Measurements from ENCODE around the gene CYP39A1. TPM values are rescaled to one million over a fixed set of nuclear protein-coding genes. Genes with fewer than 3 reads are reported as not detected.

CYP39A1 gene
- total RNA-seq, 2 donors from 2014 or later: 4.3 to 4.4 TPM

DNA sequence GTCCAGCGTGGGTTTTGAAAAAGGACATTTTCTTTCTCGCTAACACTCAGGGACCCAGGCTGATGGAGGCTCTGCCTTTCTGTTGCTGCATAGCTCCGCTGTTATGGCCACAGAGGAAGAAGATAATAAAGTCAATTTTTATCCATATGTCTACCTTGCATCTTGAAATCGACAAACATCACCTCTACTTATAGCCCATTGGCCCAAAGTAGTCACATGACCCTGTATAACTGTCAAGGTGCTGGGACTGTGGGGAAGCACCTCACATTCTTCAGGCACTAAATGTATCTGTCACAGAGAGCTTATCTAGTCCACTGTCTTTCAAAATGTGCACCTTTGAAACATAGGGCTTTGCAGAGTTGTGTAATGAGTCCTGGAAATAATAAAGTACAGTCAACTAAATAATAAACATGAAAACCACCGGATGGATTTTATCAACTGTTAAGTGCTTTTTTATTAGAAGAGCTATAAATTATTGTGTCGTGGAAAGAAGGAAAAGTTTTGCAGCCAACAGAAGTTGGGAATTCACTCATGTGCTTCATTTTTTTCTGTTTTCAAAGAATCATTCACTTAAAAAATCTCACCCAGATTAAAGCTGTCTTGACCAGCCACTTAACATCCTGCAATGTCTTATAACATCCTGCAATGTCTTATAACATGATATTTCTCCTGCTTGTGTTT lies 113.7 kb downstream of the CYP39A1 start:
- H3K4me1 ChIP-seq: no peaks in the 10 kb centered on the region
- H3K9me3 ChIP-seq: no peaks in the 10 kb centered on the region
- no peak overlapping the region for H3K9ac ChIP-seq (ENCODE audit: low read depth in 2 of 2, low read length in 2 of 2)
- no peak for DNase-seq
- no peaks in the 10 kb centered on the region for H3K27me3 ChIP-seq
- no peaks in the 10 kb centered on the region for H3K36me3 ChIP-seq
- no peak overlapping the region for H3K4me3 ChIP-seq
- TF ChIP-seq, protein P1, sequence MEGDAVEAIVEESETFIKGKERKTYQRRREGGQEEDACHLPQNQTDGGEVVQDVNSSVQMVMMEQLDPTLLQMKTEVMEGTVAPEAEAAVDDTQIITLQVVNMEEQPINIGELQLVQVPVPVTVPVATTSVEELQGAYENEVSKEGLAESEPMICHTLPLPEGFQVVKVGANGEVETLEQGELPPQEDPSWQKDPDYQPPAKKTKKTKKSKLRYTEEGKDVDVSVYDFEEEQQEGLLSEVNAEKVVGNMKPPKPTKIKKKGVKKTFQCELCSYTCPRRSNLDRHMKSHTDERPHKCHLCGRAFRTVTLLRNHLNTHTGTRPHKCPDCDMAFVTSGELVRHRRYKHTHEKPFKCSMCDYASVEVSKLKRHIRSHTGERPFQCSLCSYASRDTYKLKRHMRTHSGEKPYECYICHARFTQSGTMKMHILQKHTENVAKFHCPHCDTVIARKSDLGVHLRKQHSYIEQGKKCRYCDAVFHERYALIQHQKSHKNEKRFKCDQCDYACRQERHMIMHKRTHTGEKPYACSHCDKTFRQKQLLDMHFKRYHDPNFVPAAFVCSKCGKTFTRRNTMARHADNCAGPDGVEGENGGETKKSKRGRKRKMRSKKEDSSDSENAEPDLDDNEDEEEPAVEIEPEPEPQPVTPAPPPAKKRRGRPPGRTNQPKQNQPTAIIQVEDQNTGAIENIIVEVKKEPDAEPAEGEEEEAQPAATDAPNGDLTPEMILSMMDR (IDR thresholded peaks at IDR 0.05): no peak
- no peak overlapping the region for H3K27ac ChIP-seq
- intact Hi-C loops (cut with DNase I): no loop called here

DNA sequence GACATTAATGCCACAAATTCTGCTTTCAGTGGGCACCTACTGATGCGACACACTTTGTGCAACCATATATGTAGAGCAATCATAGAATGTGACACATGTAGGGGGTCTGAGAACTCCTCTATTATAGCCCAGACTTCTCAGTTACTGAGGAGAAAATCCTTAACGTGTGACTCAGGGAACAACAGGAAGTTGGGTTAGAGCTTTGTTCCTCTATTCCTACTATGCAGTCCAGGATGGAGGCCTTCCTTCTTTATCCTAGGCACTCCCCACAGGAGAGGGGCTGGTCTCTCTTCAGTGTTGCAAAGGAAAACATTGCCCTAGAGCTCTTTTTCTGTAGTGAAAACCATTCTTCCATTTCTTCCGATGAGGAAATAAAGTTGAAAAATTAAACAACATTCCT lies 121.7 kb downstream of the CYP39A1 start:
- H3K9me3 ChIP-seq: no peaks in the 10 kb centered on the region
- no peak overlapping the region for H3K4me3 ChIP-seq
- no peaks in the 10 kb centered on the region for H3K4me1 ChIP-seq
- no peaks in the 10 kb centered on the region for H3K36me3 ChIP-seq
- no peaks in the 10 kb centered on the region for H3K27me3 ChIP-seq
- no peak for DNase-seq
- intact Hi-C loops (cut with DNase I): no loop called here
- H3K9ac ChIP-seq (ENCODE audit: low read depth in 2 of 2, low read length in 2 of 2): no peak overlapping the region
- no peak overlapping the region for H3K27ac ChIP-seq
- TF ChIP-seq, protein P1 (IDR thresholded peaks at IDR 0.05): no peak

DNA sequence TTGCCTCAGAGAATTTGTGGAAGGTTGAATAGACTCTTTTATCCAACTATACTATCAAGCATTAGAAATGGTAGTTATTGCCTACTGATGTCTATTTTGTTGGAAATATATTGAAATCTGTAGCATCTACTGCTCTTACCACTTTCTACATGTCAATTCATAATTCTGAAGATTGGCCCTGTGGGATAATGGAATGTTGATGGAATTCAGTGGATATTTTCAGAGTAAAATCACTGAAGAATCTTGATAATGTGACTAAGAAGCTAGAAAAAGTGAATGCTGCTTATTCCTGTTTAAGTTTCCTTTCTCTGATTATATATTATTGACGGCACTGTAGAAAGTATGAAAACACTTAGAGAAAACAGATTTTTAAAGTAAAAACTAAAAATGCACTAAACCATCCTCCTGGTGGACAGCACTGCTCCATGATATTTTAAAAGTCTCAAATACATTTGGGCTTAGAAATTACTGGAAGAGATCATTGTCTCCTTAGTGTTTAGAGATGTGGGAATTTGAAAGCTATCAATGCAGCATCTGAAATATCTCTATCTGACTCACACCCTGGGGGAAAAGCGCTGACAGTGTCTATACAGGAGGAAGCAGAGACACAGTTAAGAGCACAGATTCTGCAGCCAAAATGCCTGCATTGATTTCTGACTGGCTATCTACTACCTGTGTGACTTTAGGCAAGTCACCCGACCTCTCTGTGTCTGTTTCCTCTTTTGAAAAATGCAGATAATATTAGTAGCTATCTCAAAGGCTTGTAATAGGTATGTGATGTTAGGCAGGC lies 123.5 kb downstream of the CYP39A1 start:
- H3K4me3 ChIP-seq: no peak overlapping the region
- no peak overlapping the region for H3K9ac ChIP-seq (ENCODE audit: low read depth in 2 of 2, low read length in 2 of 2)
- H3K4me1 ChIP-seq: no peaks in the 10 kb centered on the region
- H3K9me3 ChIP-seq: no peaks in the 10 kb centered on the region
- H3K27ac ChIP-seq: no peak overlapping the region
- TF ChIP-seq, protein P1 (IDR thresholded peaks at IDR 0.05): no peak
- H3K27me3 ChIP-seq: no peaks in the 10 kb centered on the region
- H3K36me3 ChIP-seq: no peaks in the 10 kb centered on the region
- intact Hi-C loops (cut with DNase I): no loop called here
- DNase-seq: no peak

DNA sequence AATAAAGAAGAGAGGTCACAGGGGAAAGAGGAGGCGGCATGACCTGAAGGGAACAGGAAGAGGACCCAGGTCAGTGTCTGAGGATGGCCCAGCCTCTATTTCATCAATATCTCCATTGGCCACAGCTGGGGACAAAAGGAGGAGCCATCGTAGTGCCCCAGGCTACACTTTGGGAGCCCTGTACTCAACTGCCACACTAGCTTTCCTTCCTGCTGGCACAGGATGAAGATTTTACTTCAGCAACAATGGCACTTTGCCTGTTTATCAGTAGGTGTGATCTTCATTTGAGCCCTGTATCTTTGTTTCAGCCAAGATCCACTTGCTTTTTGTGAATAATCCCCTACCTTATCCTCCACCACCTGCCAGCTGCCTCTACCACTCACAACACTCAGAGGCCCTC lies 126.0 kb downstream of the CYP39A1 start:
- Histone ChIP-seq H3K4me3 (no peak overlapping the region), H3K27me3 (no peaks in the 10 kb centered on the region), H3K9me3 (no peaks in the 10 kb centered on the region), H3K4me1 (no peaks in the 10 kb centered on the region), H3K27ac (no peak overlapping the region), H3K9ac (ENCODE audit: low read depth in 2 of 2, low read length in 2 of 2) (no peak overlapping the region), H3K36me3 (no peaks in the 10 kb centered on the region)
- intact Hi-C loops (cut with DNase I): no loop called here
- TF ChIP-seq, protein P1 (IDR thresholded peaks at IDR 0.05): no peak
- no peak for DNase-seq

DNA sequence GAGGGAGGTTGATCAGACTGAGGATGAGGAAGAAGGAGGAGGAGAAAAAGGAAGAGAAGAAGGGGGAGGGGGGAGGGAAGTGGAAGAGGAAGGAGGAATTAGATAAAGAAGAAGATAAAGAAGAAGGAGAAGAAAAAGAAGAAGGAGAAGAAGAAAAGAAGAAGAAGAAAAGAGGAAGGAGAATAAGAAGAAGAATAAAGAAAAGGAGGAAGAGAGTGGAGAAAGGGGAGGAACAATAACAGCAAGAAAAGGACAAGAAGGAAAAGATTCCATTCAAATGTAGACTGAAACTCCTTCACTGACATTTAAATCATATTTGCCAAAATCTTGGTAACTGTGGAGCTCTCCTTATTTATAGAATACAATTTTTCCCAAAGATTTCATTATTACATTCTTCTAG lies 127.0 kb downstream of the CYP39A1 start:
- Histone ChIP-seq H3K9me3 (no peaks in the 10 kb centered on the region), H3K4me3 (no peak overlapping the region), H3K4me1 (no peaks in the 10 kb centered on the region), H3K36me3 (no peaks in the 10 kb centered on the region), H3K27ac (no peak overlapping the region), H3K27me3 (no peaks in the 10 kb centered on the region), H3K9ac (ENCODE audit: low read depth in 2 of 2, low read length in 2 of 2) (no peak overlapping the region)
- TF ChIP-seq, protein P1 (IDR thresholded peaks at IDR 0.05): no peak
- DNase-seq: no peak
- intact Hi-C loops (cut with DNase I): no loop called here
